DMS53 (cell line): ENCODE data around the gene SERPINF2.
"Not testable (repeated sequence)": the region's sequence is repeated elsewhere in the genome, so short reads cannot be mapped to it uniquely, and the experiment has no call there.

Source experiments
- DNase-seq: peaks from one replicate; lab custom pipeline; 2025; lab: John Stamatoyannopoulos, UW

Gene SERPINF2

DNA sequence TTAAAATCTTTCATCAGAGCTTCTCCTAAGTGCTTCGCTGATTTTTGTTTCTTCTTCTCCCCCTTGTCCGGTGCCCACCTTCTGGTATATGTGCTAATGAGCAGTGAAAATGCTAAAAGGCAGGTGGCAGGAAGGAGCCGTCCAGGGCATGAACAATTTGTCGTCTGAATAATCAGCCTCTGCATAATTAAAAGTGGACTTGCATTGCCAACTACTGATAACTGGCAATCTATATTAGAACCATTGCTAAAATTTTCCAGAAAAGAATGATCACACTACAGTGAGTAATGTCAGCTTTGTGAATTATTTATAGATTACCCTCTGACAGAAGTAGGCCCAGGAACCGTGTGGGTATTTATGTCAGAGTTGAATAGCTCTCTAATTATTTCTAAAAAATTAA is 47.3 kb downstream of the SERPINF2 start:
- DNase-seq = no peak

DNA sequence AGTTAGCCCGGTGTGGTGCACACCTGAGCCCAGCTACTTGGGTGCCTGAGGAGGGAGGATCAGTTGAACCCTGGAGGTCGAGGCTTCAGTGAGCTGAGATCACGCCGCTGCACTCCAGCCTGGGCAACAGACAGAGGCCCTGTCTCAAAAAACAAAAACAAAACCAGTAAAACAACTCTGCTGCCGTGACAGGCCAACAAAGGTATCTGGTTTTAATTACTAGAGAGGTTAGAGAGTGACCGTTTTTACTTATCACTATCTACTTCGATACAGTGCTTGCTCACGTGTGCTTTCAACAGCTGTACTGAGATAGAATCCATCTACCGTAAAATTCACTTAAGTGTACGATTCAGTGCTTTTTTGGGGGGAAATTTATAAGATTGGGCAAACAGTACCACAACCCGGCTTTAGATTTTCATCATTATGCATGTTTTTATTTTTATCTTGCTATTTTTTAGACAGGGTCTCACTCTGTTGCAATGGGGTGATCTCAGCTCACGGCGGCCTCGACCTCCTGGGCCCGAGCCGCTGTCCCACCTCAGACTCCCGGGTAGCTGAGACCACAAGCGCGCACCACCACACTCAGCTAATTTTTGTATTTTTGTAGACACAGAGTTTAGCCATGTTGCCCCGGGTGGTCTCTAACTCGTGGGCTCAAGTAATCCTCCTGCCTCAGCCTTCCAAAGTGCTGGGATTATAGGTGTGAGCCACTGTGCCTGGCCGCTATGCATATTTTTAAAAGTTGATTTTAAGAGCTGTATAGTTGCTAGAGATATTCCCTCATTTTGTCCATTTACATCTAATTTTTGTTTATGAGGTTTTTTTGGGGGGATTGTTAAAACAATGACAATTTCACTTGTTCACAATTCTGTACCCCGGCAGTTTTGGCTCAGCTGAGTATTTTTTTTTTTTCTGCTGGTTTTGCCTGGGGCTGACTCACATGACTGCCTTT is 50.1 kb downstream of the SERPINF2 start:
- no peak for DNase-seq

DNA sequence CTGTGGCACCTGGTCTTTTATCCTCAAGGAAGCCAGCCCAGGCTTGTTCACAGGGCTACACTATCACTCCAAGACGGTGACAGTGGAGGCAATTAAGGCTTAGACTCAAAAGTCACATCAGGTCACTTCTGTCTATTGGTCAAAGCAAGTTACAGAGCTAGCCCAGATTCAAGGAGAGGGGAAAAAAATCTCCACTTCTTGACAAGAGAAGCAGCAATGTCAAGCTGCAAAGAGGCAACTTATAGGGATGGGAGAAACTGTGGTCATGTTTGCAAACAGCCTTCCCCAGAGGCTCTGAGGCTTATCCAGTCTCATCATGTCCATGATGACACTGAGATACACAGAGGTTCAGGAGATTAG is 50.8 kb downstream of the SERPINF2 start:
- DNase-seq = no peak

DNA sequence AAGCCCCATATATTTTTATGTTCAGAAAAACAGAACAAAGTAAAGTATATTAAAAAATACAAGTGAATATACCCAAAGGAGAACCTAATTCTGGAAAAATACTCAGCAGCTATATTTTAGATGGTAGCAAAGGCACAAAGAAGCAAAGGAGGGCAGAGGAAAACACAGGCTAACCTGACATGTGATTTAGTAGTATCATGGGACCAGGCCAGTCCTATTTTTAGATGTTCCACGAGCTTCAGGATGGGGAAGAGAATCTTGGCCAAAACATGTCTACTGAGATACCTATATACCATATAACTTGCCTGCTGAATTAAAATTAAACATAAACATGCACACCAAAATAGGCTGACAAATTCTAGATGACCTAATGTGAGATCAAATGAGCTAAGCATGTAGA is 54.1 kb downstream of the SERPINF2 start:
- DNase-seq = no peak

DNA sequence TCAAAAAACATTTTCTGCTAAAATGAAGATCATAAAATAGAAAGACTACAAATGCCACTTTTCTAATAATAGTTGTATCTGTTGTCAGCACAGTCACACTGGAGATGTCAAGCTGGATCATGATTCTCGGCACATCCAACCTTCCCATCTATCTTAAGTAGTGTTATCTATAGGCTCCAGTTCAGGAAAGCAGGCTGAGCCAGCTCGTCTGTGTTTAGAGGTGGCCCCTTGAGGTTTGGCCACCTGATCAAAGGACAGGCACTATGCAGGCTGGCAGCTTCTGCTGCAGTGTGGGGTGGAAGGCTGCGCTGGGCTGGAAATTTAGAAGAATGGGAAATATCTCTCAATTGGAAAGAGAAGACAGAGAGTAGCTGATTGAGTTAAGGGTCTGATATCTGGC is 54.7 kb downstream of the SERPINF2 start:
- DNase-seq = no peak

DNA sequence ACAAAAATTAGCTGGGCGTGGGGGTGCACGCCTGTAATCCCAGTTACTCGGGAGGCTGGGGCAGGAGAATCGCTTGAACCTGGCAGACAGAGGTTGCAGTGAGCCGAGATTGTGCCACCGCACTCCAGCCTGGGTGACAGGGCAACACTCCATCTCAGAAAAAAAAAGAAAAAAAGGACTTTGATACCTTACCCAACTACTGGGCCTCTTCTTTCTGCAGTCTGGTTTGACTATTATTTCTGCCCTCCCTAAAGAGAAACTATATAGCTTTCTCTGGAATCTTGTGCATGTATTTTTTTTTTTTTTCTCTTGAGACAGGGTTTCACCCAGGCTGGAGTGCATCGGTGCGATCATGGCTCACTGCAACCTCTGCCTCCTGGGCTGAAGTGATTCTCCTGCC is 55.2 kb downstream of the SERPINF2 start:
- DNase-seq = not testable (repeated sequence)

DNA sequence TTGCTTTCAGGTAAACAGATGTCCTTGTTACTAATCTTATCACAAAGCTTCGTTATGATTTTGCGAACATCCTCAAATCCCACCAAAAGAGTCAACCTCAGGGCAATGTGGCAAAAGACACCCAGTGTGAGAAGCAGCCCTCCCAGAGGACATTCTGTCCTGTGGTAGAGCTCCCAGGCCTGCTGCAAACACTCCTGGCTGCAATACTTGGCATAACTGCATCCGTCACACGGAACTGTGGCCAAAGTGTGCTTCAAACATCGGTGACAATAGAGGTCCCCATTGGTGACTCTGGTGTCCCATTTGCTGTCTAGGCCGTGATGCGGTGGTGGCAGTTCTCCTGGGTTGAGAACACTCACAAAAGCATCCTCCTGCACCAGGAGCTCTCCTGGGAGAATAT is 57.6 kb downstream of the SERPINF2 start:
- DNase-seq = no peak

DNA sequence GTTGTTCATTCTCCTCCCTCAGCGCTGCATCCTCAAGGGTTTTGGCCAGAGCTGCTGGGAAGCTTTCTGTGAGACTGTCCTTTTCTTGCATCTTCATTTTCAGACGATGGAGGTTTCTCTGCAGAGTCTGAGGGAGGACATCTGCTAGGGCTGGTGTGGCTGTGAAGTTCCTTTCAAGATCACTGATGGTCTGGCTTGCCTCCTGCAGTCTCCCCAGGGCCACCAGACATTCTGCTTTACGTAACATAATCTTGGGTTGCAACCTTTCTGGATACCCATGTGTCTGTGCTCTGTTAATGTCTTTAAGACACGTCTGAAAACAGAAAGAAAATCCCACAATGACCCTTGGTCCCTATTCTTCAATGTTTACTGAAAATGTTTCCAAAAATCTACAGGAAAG is 58.0 kb downstream of the SERPINF2 start:
- DNase-seq = no peak

DNA sequence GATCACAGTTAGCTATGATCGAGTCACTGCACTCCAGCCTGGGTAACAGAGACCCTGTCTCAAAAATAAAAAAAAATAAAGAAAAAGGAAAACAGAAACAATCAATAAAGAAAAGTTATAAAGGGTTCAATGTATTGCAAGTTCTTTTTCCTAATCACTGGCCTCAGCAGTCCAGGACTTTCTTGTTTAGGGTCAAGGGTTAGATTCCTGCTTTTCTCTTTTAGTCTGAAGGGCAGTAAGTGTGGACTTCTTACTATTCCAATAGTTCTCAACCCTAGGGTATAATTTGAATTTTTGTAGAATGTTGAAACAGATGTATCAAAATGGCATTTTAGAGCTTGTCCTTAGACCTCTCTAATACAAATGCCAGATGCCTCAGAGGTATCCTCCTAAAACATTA is 59.8 kb downstream of the SERPINF2 start:
- DNase-seq = no peak

DNA sequence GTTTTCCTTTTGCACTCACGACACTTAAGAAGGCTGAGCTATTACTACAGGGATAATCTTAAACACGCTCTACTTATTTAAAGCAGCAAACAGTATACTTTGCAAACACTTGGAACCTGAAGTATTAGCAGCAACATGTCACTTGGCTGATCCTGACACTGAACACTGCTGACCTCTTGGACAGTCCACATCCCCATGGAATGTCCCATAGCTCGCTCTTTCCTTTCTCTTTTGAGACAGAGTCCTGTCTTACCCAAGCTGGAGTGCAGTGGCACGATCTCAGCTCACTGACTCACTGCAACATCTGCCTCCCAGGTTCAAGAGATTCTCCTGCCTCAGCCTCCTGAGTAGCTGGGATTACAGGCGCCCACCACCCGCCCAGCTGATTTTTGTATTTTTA is 60.6 kb downstream of the SERPINF2 start:
- DNase-seq = no peak
